AG04450 (cell line): ENCODE results near the gene SH3PXD2A. TPM values are rescaled to one million over a fixed set of nuclear protein-coding genes. Genes with fewer than 3 reads are reported as not detected.

ENCODE experiments used
- CTCF ChIA-PET: fragments of 300-600, 350-600 bp; formaldehyde crosslinking; extraction: SDS; loops from one replicate; lab custom pipeline; 2022; ENCODE audit warnings: antibody characterized with exemption, inconsistent platforms; lab: Charles Lee
- POLR2A ChIA-PET: fragments of 350-600 bp; formaldehyde crosslinking; extraction: SDS; loops from one replicate; lab custom pipeline; 2021; ENCODE audit warnings: antibody characterized with exemption, inconsistent platforms; lab: Yijun Ruan, JAX
- DNase-seq: peaks from one replicate; pipeline ENCODE4 v3.0.0-alpha.2; 2011; ENCODE audit warnings: low read depth, low spot score
- H3K27ac ChIP-seq: one replicate; pipeline ENCODE4 v1.5.1; 2012; ENCODE audit warnings: low read depth, low read length, control low read depth
- H3K27me3 ChIP-seq: one replicate; pipeline ENCODE4 v1.6.0; 2012; ENCODE audit warnings: low read length; ENCODE audit not compliant: control insufficient read depth, insufficient read depth
- H3K4me3 ChIP-seq: 2 replicates; pipeline ENCODE4 v1.5.1; 2011; ENCODE audit warnings: mild to moderate bottlenecking, low read depth, low read length, control low read depth
- H3K9me3 ChIP-seq: 2 replicates; pipeline ENCODE4 v1.5.1; 2012; ENCODE audit warnings: low read length; ENCODE audit not compliant: control insufficient read depth, insufficient read depth
- polyA plus RNA-seq: library from polyadenylated mRNA; depleted of rRNA; stranded (reverse); fragments of >200 nt; gene quantifications from 2 replicates; pipeline ENCODE4 v1.2.3, GENCODE V29; 2011
- TF ChIP-seq, protein P1 (sequence below): IDR thresholded peaks from 2 replicates; pipeline ENCODE4 v1.5.1; 2011; ENCODE audit warnings: low read depth, low read length, control low read depth, inconsistent platforms

The SH3PXD2A gene
- polyA plus RNA-seq, 1 experiment: 22.9 TPM

DNA sequence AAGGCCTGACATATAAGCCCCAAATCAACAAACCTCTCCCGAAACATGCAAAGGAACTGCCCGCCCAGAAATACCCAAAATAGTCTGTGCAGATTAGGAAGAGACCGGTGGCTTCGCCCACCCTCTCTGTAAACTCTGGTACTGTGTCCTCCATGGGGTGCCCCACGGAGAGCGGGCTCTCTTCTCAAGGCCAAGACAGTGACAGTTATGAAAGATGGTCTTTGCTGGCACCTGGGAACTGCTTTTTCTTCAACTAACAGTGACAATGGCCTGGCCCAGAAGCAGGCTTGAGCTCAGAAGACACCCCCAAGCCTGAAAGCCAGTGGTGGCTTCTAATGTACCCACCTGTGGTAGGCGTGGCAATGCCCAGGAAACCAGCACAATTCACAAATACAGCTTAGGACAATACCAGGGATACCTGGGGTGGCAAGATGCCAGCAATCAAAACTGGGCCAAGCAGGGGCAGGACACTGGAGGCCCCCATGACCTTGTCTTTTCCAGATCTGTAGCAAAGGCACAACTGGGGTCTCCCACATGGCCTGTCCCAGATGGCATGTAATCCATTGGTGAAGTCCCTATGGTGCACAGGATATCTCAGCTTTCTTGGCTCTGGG lies 254.3 kb downstream of the SH3PXD2A start:
- H3K9me3 ChIP-seq: no peaks in the 10 kb centered on the region; the same call in 1 of the 2 replicates
- H3K27me3 ChIP-seq: no peaks in the 10 kb centered on the region
- CTCF ChIA-PET: interaction anchor here (1.7 kb wide), 1 partner anchor 85 kb away, joined by 21 read pairs; no protein-coding TSS in a partner anchor
- no peak for DNase-seq
- TF ChIP-seq, protein P1, sequence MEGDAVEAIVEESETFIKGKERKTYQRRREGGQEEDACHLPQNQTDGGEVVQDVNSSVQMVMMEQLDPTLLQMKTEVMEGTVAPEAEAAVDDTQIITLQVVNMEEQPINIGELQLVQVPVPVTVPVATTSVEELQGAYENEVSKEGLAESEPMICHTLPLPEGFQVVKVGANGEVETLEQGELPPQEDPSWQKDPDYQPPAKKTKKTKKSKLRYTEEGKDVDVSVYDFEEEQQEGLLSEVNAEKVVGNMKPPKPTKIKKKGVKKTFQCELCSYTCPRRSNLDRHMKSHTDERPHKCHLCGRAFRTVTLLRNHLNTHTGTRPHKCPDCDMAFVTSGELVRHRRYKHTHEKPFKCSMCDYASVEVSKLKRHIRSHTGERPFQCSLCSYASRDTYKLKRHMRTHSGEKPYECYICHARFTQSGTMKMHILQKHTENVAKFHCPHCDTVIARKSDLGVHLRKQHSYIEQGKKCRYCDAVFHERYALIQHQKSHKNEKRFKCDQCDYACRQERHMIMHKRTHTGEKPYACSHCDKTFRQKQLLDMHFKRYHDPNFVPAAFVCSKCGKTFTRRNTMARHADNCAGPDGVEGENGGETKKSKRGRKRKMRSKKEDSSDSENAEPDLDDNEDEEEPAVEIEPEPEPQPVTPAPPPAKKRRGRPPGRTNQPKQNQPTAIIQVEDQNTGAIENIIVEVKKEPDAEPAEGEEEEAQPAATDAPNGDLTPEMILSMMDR: no peak
- H3K27ac ChIP-seq: peak overlapping the region; percentile 31
- POLR2A ChIA-PET: interaction anchor here (0.6 kb wide), 1 partner anchor 307 kb away, joined by 4 read pairs; no protein-coding TSS in a partner anchor
- no peak overlapping the region for H3K4me3 ChIP-seq

DNA sequence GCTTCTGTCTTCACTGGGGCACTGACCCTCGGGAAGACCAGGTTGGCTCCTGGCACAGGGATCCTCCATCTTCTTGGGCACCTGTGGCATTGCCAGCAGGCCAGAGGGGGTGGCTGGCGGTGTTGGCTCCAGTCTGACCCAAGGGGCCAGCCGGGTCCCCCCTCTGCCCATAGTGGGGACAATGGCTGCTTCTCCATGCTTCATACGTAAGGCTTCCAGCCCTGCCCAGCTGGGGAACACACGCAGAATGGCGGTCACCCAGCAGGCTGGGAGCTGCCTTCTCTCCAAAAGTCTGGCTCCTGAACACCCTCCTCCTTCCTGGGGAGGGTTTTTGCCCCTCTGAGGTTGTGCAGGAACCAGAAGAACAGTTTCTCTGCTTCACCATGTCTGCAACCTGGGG lies 255.1 kb downstream of the SH3PXD2A start:
- no peaks in the 10 kb centered on the region; the same call in 1 of the 2 replicates for H3K9me3 ChIP-seq
- ChIA-PET CTCF (interaction anchor here (1.7 to 2.7 kb wide), 2 partner anchors 86 to 89 kb away, joined by 10 to 21 read pairs; no protein-coding TSS in a partner anchor), POLR2A (interaction anchor here (0.6 kb wide), 1 partner anchor 308 kb away, joined by 4 read pairs; no protein-coding TSS in a partner anchor)
- TF ChIP-seq, protein P1: no peak
- H3K27me3 ChIP-seq: no peaks in the 10 kb centered on the region
- DNase-seq: no peak
- no peak overlapping the region for H3K4me3 ChIP-seq
- H3K27ac ChIP-seq: peak overlapping the region; percentile 21

DNA sequence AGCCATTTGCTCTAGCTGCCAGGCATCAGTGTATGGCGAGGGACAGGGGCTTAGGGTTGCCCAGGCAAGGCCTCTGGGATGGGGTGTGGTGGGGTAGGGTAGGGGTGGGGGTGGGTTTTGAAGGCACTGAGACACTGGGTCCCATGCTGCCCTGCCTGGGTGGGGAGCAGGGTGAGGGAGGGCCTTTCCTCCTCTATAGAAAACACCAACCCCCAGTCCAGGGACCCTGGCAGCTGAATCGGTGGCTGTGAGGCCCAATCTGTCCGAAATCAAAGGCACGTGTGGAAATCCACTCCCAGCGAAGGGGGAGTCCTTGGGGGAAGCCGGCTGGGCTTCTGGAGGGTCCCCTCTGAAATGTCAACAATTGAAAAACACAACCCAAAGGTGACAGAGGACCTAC lies 255.5 kb downstream of the SH3PXD2A start:
- Histone ChIP-seq H3K4me3 (no peak overlapping the region), H3K27ac (peak overlapping the region; percentile 21), H3K27me3 (no peaks in the 10 kb centered on the region), H3K9me3 (no peaks in the 10 kb centered on the region; the same call in 1 of the 2 replicates)
- DNase-seq: no peak
- CTCF ChIA-PET: interaction anchor here (1.0 to 7.2 kb wide), 11 partner anchors 10 to 111 kb away, joined by 3 to 146 read pairs (median 8); no protein-coding TSS in a partner anchor
- POLR2A ChIA-PET: interaction anchor here (0.8 kb wide), 1 partner anchor 15 kb away, joined by 7 read pairs; no protein-coding TSS in a partner anchor
- TF ChIP-seq, protein P1: no peak

DNA sequence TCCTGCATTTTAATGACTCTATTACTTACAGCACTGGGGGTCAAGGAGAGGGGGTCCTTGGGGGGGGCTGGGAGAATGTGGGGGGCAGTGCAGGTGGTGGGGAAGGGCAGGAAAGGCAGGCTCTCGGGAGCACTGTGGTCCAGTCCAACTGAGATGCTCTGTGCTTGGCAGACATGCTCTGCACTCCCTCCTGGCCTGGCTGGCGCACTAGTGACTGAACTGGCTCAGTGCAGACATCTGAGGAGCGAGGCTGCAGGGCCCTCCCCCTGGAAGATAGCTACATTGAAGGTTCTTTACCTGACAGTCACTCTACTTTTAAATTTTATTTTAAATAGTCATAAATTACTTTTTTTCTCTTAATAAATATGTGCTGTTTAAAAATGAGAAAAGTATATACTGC lies 256.2 kb downstream of the SH3PXD2A start:
- Histone ChIP-seq H3K9me3 (no peaks in the 10 kb centered on the region; the same call in 1 of the 2 replicates), H3K27me3 (no peaks in the 10 kb centered on the region), H3K4me3 (no peak overlapping the region), H3K27ac (no peak overlapping the region)
- no peak for DNase-seq
- ChIA-PET POLR2A (interaction anchor here (0.8 to 1.0 kb wide), 2 partner anchors 16 to 87 kb away, joined by 3 to 7 read pairs; no protein-coding TSS in a partner anchor), CTCF (interaction anchor here (1.0 to 7.2 kb wide), 12 partner anchors 10 to 160 kb away, joined by 3 to 146 read pairs (median 7); no protein-coding TSS in a partner anchor)
- TF ChIP-seq, protein P1: no peak
